ENCODE data around the gene KCNQ5. TPM values are rescaled to one million over a fixed set of nuclear protein-coding genes. Genes with fewer than 3 reads are reported as not detected.

KCNQ5 gene
- total RNA-seq, 4 donors from 2014 or later, result 1.1 to 14.6 (median 9.0) TPM

GRCh38 chr6:73051147-73051546 lies 429.3 kb downstream of the KCNQ5 start:
- no peak overlapping the region for H3K4me3 ChIP-seq (replicated peaks in 1 of 3)
- intact Hi-C loops (cut with DNase I), result no loop called here
- no peak for DNase-seq
- no peaks in the 10 kb centered on the region for H3K36me3 ChIP-seq
- 91 to 96% methylated on average over 5 of the region's 5 CpGs for WGBS, 2 donors
- H3K27me3 ChIP-seq, result no peaks in the 10 kb centered on the region
- H3K27ac ChIP-seq, result no peak overlapping the region
- peaks cover 0 to 11% of the 10 kb centered on the region in 2 donors for H3K4me1 ChIP-seq
- TF ChIP-seq CTCF (IDR thresholded peaks at IDR 0.05), result no peak
- no peak for TF ChIP-seq POLR2A (IDR thresholded peaks at IDR 0.05)
- H3K9me3 ChIP-seq, result no peaks in the 10 kb centered on the region

DNA sequence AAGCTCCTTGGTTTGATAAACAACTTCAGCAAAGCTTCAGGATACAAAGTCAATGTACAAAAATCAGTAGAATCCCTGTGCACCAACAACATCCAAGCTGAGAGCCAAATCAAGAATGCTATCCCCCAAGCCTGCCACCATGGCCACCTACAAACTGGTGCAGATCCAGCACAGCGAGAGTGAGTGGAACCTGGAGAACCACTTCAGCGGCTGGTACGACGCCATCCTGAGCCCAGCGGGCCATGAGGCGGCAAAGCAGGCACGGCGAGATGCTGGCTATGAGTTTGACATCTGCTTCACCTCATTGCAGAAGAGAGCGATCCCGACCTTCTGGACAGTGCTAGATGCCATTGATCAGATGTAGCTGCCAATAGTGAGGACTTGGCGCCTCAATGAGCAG lies 433.1 kb downstream of the KCNQ5 start:
- intact Hi-C loops (cut with DNase I), result no loop called here
- TF ChIP-seq CTCF (IDR thresholded peaks at IDR 0.05) (no peak), POLR2A (IDR thresholded peaks at IDR 0.05) (no peak)

GRCh38 chr6:73058736-73059135 lies 436.9 kb downstream of the KCNQ5 start:
- Histone ChIP-seq H3K27ac (no peak overlapping the region), H3K27me3 (no peaks in the 10 kb centered on the region), H3K36me3 (no peaks in the 10 kb centered on the region), H3K4me3 (replicated peaks in 1 of 3) (no peak overlapping the region), H3K9me3 (no peaks in the 10 kb centered on the region), H3K4me1 (no peaks in the 10 kb centered on the region)
- WGBS, 2 donors, result 85 to 87% methylated on average over 3 of the region's 3 CpGs
- intact Hi-C loops (cut with DNase I), result no loop called here
- no peak for DNase-seq
- TF ChIP-seq CTCF (IDR thresholded peaks at IDR 0.05) (no peak), POLR2A (IDR thresholded peaks at IDR 0.05) (no peak)

More for the DNA sequence above, 433.1 kb downstream of the KCNQ5 start:
- WGBS, 2 donors, result 65 to 82% methylated on average over 10 to 11 of the region's 11 CpGs
- DNase-seq, result peak; percentile 21 to 39
- H3K27me3 ChIP-seq, result no peaks in the 10 kb centered on the region
- no peaks in the 10 kb centered on the region for H3K36me3 ChIP-seq
- H3K4me3 ChIP-seq (replicated peaks in 1 of 3), result no peak overlapping the region
- no peak overlapping the region for H3K27ac ChIP-seq
- H3K4me1 ChIP-seq, result peaks cover 0 to 11% of the 10 kb centered on the region in 2 donors
- no peaks in the 10 kb centered on the region for H3K9me3 ChIP-seq

DNA sequence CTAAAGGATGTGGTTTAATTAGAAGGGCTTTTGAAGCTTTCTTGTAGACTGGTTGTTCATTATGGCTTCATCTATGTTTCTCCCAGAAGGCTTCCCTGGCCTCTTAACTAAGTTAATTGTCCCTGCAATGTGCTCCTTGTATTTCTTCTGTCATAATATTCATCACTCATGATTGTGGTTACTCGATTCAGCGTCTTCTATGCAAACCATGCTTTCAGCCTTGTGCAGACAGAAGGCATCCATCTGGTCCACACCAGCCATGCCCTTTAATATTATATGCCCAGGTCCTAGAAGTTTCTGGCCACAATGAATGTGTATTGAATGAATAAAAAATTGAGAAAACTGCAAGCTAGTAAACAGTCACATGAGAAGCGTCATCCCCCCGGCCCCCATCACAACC lies 440.3 kb downstream of the KCNQ5 start:
- H3K4me1 ChIP-seq, result no peaks in the 10 kb centered on the region
- intact Hi-C loops (cut with DNase I), result no loop called here
- H3K36me3 ChIP-seq, result no peaks in the 10 kb centered on the region
- DNase-seq, result no peak
- no peak for TF ChIP-seq CTCF (IDR thresholded peaks at IDR 0.05)
- no peak for TF ChIP-seq POLR2A (IDR thresholded peaks at IDR 0.05)
- no peaks in the 10 kb centered on the region for H3K9me3 ChIP-seq
- no peaks in the 10 kb centered on the region for H3K27me3 ChIP-seq
- WGBS, 2 donors, result 63 to 66% methylated on average over 4 of the region's 4 CpGs
- H3K4me3 ChIP-seq (replicated peaks in 1 of 3), result no peak overlapping the region
- H3K27ac ChIP-seq, result no peak overlapping the region

DNA sequence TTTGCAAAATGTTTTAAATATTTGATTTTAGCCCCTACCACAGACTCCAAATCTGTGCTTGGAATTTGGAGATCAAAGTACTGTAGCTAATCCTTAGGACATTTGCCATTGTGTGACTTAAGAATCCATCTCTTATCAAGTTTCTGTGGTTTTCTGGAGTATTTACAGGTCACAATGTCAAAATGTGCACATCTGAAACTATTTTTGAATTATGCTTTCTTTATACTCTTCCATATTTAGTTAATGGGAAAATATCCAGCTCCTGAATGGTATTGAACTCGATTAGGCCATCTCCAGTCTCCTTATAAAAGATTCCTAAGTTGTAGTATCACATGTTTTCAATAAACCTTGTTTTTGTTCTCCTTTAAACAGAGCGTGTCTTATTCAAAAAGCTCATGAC lies 441.0 kb downstream of the KCNQ5 start:
- intact Hi-C loops (cut with DNase I), result no loop called here
- no peaks in the 10 kb centered on the region for H3K36me3 ChIP-seq
- no peaks in the 10 kb centered on the region for H3K9me3 ChIP-seq
- H3K4me1 ChIP-seq, result no peaks in the 10 kb centered on the region
- no peak for DNase-seq
- H3K4me3 ChIP-seq (replicated peaks in 1 of 3), result no peak overlapping the region
- WGBS, 2 donors, result 68 to 75% methylated on average over 2 of the region's 2 CpGs
- H3K27me3 ChIP-seq, result no peaks in the 10 kb centered on the region
- TF ChIP-seq POLR2A (IDR thresholded peaks at IDR 0.05) (no peak), CTCF (IDR thresholded peaks at IDR 0.05) (no peak)
- no peak overlapping the region for H3K27ac ChIP-seq

Measured in thyroid gland (tissue), 4 donors.